Vagina (tissue), 2 donors: Measurements from ENCODE around the gene HSBP1. TPM values are rescaled to one million over a fixed set of nuclear protein-coding genes. Genes with fewer than 3 reads are reported as not detected.
A peak's percentile ranks its signal among the peaks of the same experiment; 100 is the strongest.

ENCODE experiments used
- DNase-seq, 2 donors: peaks; one replicate each; pipeline ENCODE4 v3.0.0-alpha.2; 2017; ENCODE audit errors: extremely low spot score in 2 of 2
- H3K27ac ChIP-seq: fragments of 200-600 bp; sonication (generic); one replicate; pipeline ENCODE4 v1.5.1; 2019
- H3K27me3 ChIP-seq: fragments of 200-600 bp; sonication (generic); one replicate; pipeline ENCODE4 v1.5.1; 2019
- H3K36me3 ChIP-seq, 2 donors: fragments of 200-600 bp; sonication (generic); one replicate each; pipeline ENCODE4 v1.5.1; 2017 to 2019
- H3K4me1 ChIP-seq: fragments of 200-600 bp; sonication (generic); one replicate; pipeline ENCODE4 v1.5.1; 2019
- H3K4me3 ChIP-seq, 2 donors: fragments of 200-600 bp; sonication (generic); 1 replicate in 1 of 2; 2 replicates in 1 of 2; pipeline ENCODE4 v1.5.1; 2016 to 2019
- H3K9me3 ChIP-seq: fragments of 200-600 bp; sonication (generic); one replicate; pipeline ENCODE4 v1.5.1; 2019
- POLR2A ChIP-seq, 2 donors: fragments of 450-650 bp; IDR thresholded peaks; one replicate each; pipeline ENCODE4 v1.6.1; 2017; ENCODE audit warnings: antibody characterized with exemption in 2 of 2, mild to moderate bottlenecking in 2 of 2, moderate library complexity in 2 of 2
- POLR2AphosphoS5 ChIP-seq, 2 donors: sonication (generic); formaldehyde crosslinking; IDR thresholded peaks; one replicate each; pipeline ENCODE4 v1.9.0; 2017; ENCODE audit warnings: antibody characterized with exemption in 2 of 2, mild to moderate bottlenecking in 2 of 2, low read depth in 1 of 2; ENCODE audit not compliant: insufficient read depth in 1 of 2
- intact Hi-C: fragments of 100-400 bp; cut with DNase I; formaldehyde crosslinking; loops from one replicate; pipeline ENCODE4 v1.15.1; 2023
- total RNA-seq: library from RNA; depleted of rRNA; stranded (reverse); fragments of >200 nt; gene quantifications from one replicate; pipeline ENCODE4 v1.2.3, GENCODE V29; 2016
- TF ChIP-seq, protein P1 (sequence below), 3 experiments: fragments of 450-650 bp in 2 of 3; fragments of 200-600 bp in 1 of 3; sonication (generic) in 1 of 3; IDR thresholded peaks; one replicate each; pipeline ENCODE4 v1.5.1; 2017 to 2019; ENCODE audit warnings: antibody characterized with exemption in 3 of 3, mild to moderate bottlenecking in 2 of 3, moderate library complexity in 2 of 3

HSBP1 gene
- total RNA-seq, 1 donor from 2014 or later = 14.2 TPM

GRCh38 chr16:83840060-83840617 is 32.4 kb downstream of the HSBP1 start:
- Histone ChIP-seq H3K36me3 (no peaks in the 10 kb centered on the region), H3K9me3 (no peaks in the 10 kb centered on the region), H3K27me3 (no peaks in the 10 kb centered on the region), H3K4me3 (no peak overlapping the region), H3K4me1 (no peaks in the 10 kb centered on the region), H3K27ac (no peak overlapping the region)
- DNase-seq = no peak
- intact Hi-C loops = no loop called here
- TF ChIP-seq POLR2A (IDR thresholded peaks at IDR 0.05) = no peak
- TF ChIP-seq POLR2AphosphoS5 (IDR thresholded peaks at IDR 0.05; ENCODE audit: insufficient read depth in 1 of 2, low read depth in 1 of 2) = no peak
- TF ChIP-seq, protein P1, sequence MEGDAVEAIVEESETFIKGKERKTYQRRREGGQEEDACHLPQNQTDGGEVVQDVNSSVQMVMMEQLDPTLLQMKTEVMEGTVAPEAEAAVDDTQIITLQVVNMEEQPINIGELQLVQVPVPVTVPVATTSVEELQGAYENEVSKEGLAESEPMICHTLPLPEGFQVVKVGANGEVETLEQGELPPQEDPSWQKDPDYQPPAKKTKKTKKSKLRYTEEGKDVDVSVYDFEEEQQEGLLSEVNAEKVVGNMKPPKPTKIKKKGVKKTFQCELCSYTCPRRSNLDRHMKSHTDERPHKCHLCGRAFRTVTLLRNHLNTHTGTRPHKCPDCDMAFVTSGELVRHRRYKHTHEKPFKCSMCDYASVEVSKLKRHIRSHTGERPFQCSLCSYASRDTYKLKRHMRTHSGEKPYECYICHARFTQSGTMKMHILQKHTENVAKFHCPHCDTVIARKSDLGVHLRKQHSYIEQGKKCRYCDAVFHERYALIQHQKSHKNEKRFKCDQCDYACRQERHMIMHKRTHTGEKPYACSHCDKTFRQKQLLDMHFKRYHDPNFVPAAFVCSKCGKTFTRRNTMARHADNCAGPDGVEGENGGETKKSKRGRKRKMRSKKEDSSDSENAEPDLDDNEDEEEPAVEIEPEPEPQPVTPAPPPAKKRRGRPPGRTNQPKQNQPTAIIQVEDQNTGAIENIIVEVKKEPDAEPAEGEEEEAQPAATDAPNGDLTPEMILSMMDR (IDR thresholded peaks at IDR 0.05) = no peak

DNA sequence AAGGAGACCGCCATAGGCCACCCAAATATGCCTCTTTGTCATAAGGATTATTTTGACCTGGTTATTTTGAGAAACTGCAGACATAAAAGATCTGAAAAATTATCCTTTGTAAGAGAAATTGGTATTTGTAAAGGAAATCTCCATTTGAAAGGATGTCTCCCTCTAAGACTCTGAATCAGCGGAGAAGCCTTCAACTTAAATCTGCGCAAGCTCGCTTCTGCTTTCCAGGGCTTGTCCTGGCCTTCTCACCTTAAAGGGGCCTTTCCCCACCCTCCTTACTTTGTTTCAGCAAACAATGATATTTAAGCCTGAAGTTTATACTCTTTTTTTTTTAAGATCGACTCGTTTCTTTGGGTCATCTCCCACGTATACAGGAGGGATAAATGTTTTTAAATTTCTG is 34.5 kb downstream of the HSBP1 start:
- intact Hi-C loops = no loop called here
- TF ChIP-seq POLR2A (IDR thresholded peaks at IDR 0.05) = no peak
- TF ChIP-seq POLR2AphosphoS5 (IDR thresholded peaks at IDR 0.05; ENCODE audit: insufficient read depth in 1 of 2, low read depth in 1 of 2) = no peak
- TF ChIP-seq, protein P1 (IDR thresholded peaks at IDR 0.05) = no peak
- H3K4me1 ChIP-seq = no peaks in the 10 kb centered on the region
- H3K9me3 ChIP-seq = no peaks in the 10 kb centered on the region
- DNase-seq = no peak
- no peak overlapping the region for H3K27ac ChIP-seq
- H3K4me3 ChIP-seq = no peak overlapping the region
- H3K36me3 ChIP-seq = no peaks in the 10 kb centered on the region
- no peaks in the 10 kb centered on the region for H3K27me3 ChIP-seq

DNA sequence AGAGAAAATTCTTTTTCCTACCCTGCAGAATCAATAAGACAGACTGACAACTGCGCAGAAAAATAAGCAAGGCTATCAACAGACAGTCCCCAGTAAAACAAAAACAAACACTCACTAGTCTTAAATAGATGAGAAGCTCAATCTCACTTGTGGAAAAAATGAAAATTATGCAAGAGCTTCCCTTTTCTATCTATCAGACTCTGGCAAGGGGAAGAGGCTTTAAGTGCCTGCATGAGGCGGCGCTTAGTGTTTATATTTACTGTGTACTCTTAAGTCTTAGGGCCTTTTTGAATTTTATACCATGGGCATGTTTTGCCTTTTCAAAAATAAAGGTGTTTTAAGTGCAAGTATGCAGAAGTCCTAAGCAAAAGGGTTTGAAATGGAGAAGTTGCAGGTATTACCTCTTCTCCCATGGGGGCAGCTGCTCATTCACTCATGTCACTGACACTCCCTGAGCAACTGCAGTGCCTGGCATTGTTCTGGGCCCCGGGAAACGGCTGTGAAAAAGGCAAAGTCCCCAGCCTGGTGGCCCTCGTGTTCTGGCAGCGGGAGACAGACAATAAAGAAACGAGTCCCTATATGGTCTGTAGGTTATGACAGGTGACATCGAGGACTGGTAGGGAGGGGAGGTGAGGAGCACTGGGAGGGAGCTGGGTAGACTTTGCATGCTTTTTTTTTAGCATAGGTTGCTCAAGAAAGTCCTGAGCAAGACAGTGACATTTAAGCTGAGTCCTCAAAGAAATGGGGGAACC is 35.2 kb downstream of the HSBP1 start:
- no peaks in the 10 kb centered on the region for H3K27me3 ChIP-seq
- H3K27ac ChIP-seq = no peak overlapping the region
- H3K4me1 ChIP-seq = no peaks in the 10 kb centered on the region
- no peak overlapping the region for H3K4me3 ChIP-seq
- DNase-seq = peak in 1 of 2 donors; percentile 18
- H3K9me3 ChIP-seq = no peaks in the 10 kb centered on the region
- no peaks in the 10 kb centered on the region for H3K36me3 ChIP-seq
- intact Hi-C loops = no loop called here
- TF ChIP-seq, protein P1 (IDR thresholded peaks at IDR 0.05) = no peak
- no peak for TF ChIP-seq POLR2A (IDR thresholded peaks at IDR 0.05)
- no peak for TF ChIP-seq POLR2AphosphoS5 (IDR thresholded peaks at IDR 0.05; ENCODE audit: insufficient read depth in 1 of 2, low read depth in 1 of 2)

DNA sequence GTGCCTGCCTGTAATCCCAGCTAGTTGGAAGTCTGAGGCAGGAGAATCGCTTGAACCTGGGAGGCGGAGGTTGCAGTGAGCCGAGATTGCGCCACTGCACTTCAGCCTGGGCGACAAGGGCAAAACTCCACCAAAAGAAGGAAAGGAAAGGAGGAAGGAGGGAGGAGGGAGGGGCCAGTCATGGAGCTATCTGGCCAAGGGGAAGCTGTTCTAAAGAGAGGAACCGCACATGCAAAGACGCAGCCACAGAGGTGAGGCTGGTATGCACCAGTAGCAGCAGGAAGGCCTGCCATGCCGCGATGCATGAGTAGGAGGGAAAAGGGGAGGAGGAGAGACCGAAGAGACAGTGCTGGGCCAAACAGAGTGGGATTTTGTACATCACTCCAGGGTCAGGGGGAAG is 35.9 kb downstream of the HSBP1 start:
- Histone ChIP-seq H3K4me1 (no peaks in the 10 kb centered on the region), H3K27ac (no peak overlapping the region), H3K27me3 (no peaks in the 10 kb centered on the region), H3K4me3 (no peak overlapping the region), H3K36me3 (no peaks in the 10 kb centered on the region), H3K9me3 (no peaks in the 10 kb centered on the region)
- no peak for DNase-seq
- intact Hi-C loops = no loop called here
- no peak for TF ChIP-seq POLR2A (IDR thresholded peaks at IDR 0.05)
- no peak for TF ChIP-seq POLR2AphosphoS5 (IDR thresholded peaks at IDR 0.05; ENCODE audit: insufficient read depth in 1 of 2, low read depth in 1 of 2)
- TF ChIP-seq, protein P1 (IDR thresholded peaks at IDR 0.05) = no peak

- peak in 1 of 2 donors; percentile 55 for DNase-seq
- TF ChIP-seq POLR2AphosphoS5 (IDR thresholded peaks at IDR 0.05; ENCODE audit: insufficient read depth in 1 of 2, low read depth in 1 of 2) (no peak), POLR2A (IDR thresholded peaks at IDR 0.05) (no peak)
- TF ChIP-seq, protein P1 (IDR thresholded peaks at IDR 0.05) = no peak
These were observed 37.5 kb downstream of the HSBP1 start for GRCh38 chr16:83845263-83845662.

More at GRCh38 chr16:83845263-83845662, 37.5 kb downstream of the HSBP1 start:
- Histone ChIP-seq H3K27me3 (no peaks in the 10 kb centered on the region), H3K36me3 (no peaks in the 10 kb centered on the region), H3K4me1 (no peaks in the 10 kb centered on the region), H3K27ac (no peak overlapping the region), H3K9me3 (no peaks in the 10 kb centered on the region), H3K4me3 (no peak overlapping the region)
- intact Hi-C loops = no loop called here
